H9 (cell line): ENCODE data around the gene TMEM61. TPM values are rescaled to one million over a fixed set of nuclear protein-coding genes. Genes with fewer than 3 reads are reported as not detected.

ENCODE experiments used
- DNase-seq: peaks from one replicate; pipeline ENCODE4 v3.0.0-alpha.2; 2017
- H2AFZ ChIP-seq: one replicate; pipeline ENCODE4 v1.6.1; 2013; ENCODE audit warnings: mild to moderate bottlenecking, low read length, control low read depth, moderate library complexity
- H2AK5ac ChIP-seq: 2 replicates; pipeline ENCODE4 v1.6.1; 2013; ENCODE audit warnings: low read length, control low read depth, mixed read lengths; ENCODE audit not compliant: insufficient read length
- H2BK120ac ChIP-seq: one replicate; pipeline ENCODE4 v1.6.1; 2013; ENCODE audit warnings: low read depth, mild to moderate bottlenecking, low read length, control low read depth, inconsistent platforms; ENCODE audit not compliant: poor library complexity, severe bottlenecking
- H2BK12ac ChIP-seq: 2 replicates; pipeline ENCODE4 v1.6.1; 2013; ENCODE audit warnings: low read length, control low read depth, mixed read lengths, low read depth; ENCODE audit not compliant: insufficient read length
- H2BK15ac ChIP-seq: 2 replicates; pipeline ENCODE4 v1.6.1; 2013; ENCODE audit warnings: low read depth, low read length, control low read depth
- H2BK20ac ChIP-seq: one replicate; pipeline ENCODE4 v1.6.1; 2013; ENCODE audit warnings: low read depth, mild to moderate bottlenecking, low read length, control low read depth, inconsistent platforms; ENCODE audit not compliant: poor library complexity, severe bottlenecking
- H2BK5ac ChIP-seq: 2 replicates; pipeline ENCODE4 v1.6.1; 2013; ENCODE audit warnings: low read length, control low read depth, mixed read lengths; ENCODE audit not compliant: insufficient read length
- H3K14ac ChIP-seq: 2 replicates; pipeline ENCODE4 v1.6.1; 2013; ENCODE audit warnings: low read length, control low read depth; ENCODE audit not compliant: insufficient read depth
- H3K18ac ChIP-seq: 2 replicates; pipeline ENCODE4 v1.6.1; 2013; ENCODE audit warnings: low read depth, mild to moderate bottlenecking, mixed read lengths, low read length, control low read depth; ENCODE audit not compliant: insufficient read length
- H3K23ac ChIP-seq: 2 replicates; pipeline ENCODE4 v1.6.1; 2013; ENCODE audit warnings: low read length, control low read depth, mixed read lengths, low read depth; ENCODE audit not compliant: insufficient read length
- H3K23me2 ChIP-seq: 2 replicates; pipeline ENCODE4 v1.6.1; 2013; ENCODE audit warnings: low read depth, mild to moderate bottlenecking, mixed read lengths, low read length, control low read depth; ENCODE audit not compliant: insufficient read length, poor library complexity, severe bottlenecking
- H3K27ac ChIP-seq: 2 replicates; pipeline ENCODE4 v1.5.1; 2013; ENCODE audit warnings: low read length, control low read depth, mixed read lengths, low read depth; ENCODE audit not compliant: insufficient read length
- H3K27me3 ChIP-seq: 2 replicates; pipeline ENCODE4 v1.6.1; 2013; ENCODE audit warnings: low read length, control low read depth, inconsistent platforms; ENCODE audit not compliant: insufficient read depth
- H3K4ac ChIP-seq: 2 replicates; pipeline ENCODE4 v1.6.1; 2013; ENCODE audit warnings: low read depth, mild to moderate bottlenecking, control low read depth, inconsistent platforms, low read length, moderate library complexity
- H3K4me1 ChIP-seq: 2 replicates; pipeline ENCODE4 v1.6.1; 2013; ENCODE audit warnings: low read length, control low read depth, inconsistent platforms; ENCODE audit not compliant: insufficient read depth
- H3K4me2 ChIP-seq: 2 replicates; pipeline ENCODE4 v1.6.1; 2013; ENCODE audit warnings: low read length, control low read depth, mixed read lengths; ENCODE audit not compliant: insufficient read length, insufficient read depth
- H3K56ac ChIP-seq: 2 replicates; pipeline ENCODE4 v1.6.1; 2013; ENCODE audit warnings: low read depth, mild to moderate bottlenecking, mixed read lengths, low read length, control low read depth; ENCODE audit not compliant: insufficient read length
- H3K79me1 ChIP-seq: 2 replicates; pipeline ENCODE4 v1.6.1; 2013; ENCODE audit warnings: low read depth, mild to moderate bottlenecking, moderate library complexity, low read length, control low read depth, inconsistent platforms; ENCODE audit not compliant: insufficient read depth, poor library complexity, severe bottlenecking
- H3K79me2 ChIP-seq: 2 replicates; pipeline ENCODE4 v1.6.1; 2013; ENCODE audit warnings: low read length, control low read depth, inconsistent platforms; ENCODE audit not compliant: insufficient read depth
- H3K9ac ChIP-seq: 2 replicates; pipeline ENCODE4 v1.6.1; 2013; ENCODE audit warnings: low read length, control low read depth, mixed read lengths; ENCODE audit not compliant: insufficient read length; ENCODE audit errors: extremely low read depth
- H3K9me3 ChIP-seq: one replicate; pipeline ENCODE4 v1.6.1; 2013; ENCODE audit warnings: low read depth, low read length, inconsistent platforms; ENCODE audit not compliant: control insufficient read depth
- H3T11ph ChIP-seq: one replicate; pipeline ENCODE4 v1.6.1; 2013; ENCODE audit warnings: mild to moderate bottlenecking, low read length, control low read depth, inconsistent platforms
- H4K20me1 ChIP-seq: one replicate; pipeline ENCODE4 v1.6.1; 2013; ENCODE audit not compliant: control insufficient read depth, insufficient read length, insufficient read depth
- H4K5ac ChIP-seq: 2 replicates; pipeline ENCODE4 v1.6.1; 2013; ENCODE audit warnings: low read depth, mild to moderate bottlenecking, mixed read lengths, low read length, control low read depth; ENCODE audit not compliant: insufficient read length
- H4K8ac ChIP-seq: replicated peaks from 2 replicates; pipeline ENCODE4 v1.6.1; 2013; ENCODE audit warnings: low read length, control low read depth, mixed read lengths, low read depth; ENCODE audit not compliant: insufficient read length
- H4K91ac ChIP-seq: 2 replicates; pipeline ENCODE4 v1.6.1; 2013; ENCODE audit warnings: low read depth, mild to moderate bottlenecking, moderate library complexity, mixed read lengths, low read length, control low read depth; ENCODE audit not compliant: insufficient read length
- H3K27ac Mint-ChIP-seq, 3 experiments: 2 replicates in 2 of 3; 3 replicates in 1 of 3; pipeline ENCODE4 v1.8.0; 2020 to 2021; ENCODE audit warnings: mixed read lengths in 3 of 3, mild to moderate bottlenecking in 1 of 3, moderate library complexity in 1 of 3
- H3K27me3 Mint-ChIP-seq: 2 replicates; pipeline ENCODE4 v1.8.0; 2021; ENCODE audit warnings: low read depth, mild to moderate bottlenecking, moderate library complexity, mixed read lengths
- H3K36me3 Mint-ChIP-seq, 3 experiments: 2 replicates in 2 of 3; 3 replicates in 1 of 3; pipeline ENCODE4 v1.8.0; 2020 to 2021; ENCODE audit warnings: low read depth in 3 of 3, mixed read lengths in 3 of 3; ENCODE audit not compliant: insufficient read depth in 1 of 3
- H3K4me1 Mint-ChIP-seq, 2 experiments: 2 replicates each; pipeline ENCODE4 v1.8.0; 2020; ENCODE audit warnings: mixed read lengths in 2 of 2
- H3K4me3 Mint-ChIP-seq, 2 experiments: 2 replicates in 1 of 2; 3 replicates in 1 of 2; pipeline ENCODE4 v1.8.0; 2020 to 2021; ENCODE audit warnings: mild to moderate bottlenecking in 2 of 2, mixed read lengths in 2 of 2, moderate library complexity in 1 of 2
- H3K9me3 Mint-ChIP-seq, 2 experiments: 2 replicates in 1 of 2; 3 replicates in 1 of 2; pipeline ENCODE4 v1.8.0; 2020; ENCODE audit warnings: mild to moderate bottlenecking in 2 of 2, mixed read lengths in 2 of 2, moderate library complexity in 1 of 2
- WGBS: extraction: QIAGEN DNeasy Blood & Tissue Kit; methylation state at CpG from one replicate; pipeline ENCODE4 v1.1.7; 2013; ENCODE audit warnings: missing lambda C conversion rate, low lambda C conversion rate, mixed read lengths; ENCODE audit not compliant: insufficient read length; ENCODE audit errors: extremely low coverage; 5-methylcytosine and 5-hydroxymethylcytosine counted together
- total RNA-seq: library from RNA; stranded (reverse); gene quantifications from 2 replicates; pipeline ENCODE4 v1.2.1, GENCODE V29; 2021
- TF ChIP-seq, protein P1 (sequence below): fragments of 200-600 bp; sonication (generic); conservative IDR thresholded peaks from 3 replicates; pipeline ENCODE4 v1.8.0; 2021; ENCODE audit warnings: antibody characterized with exemption, mild to moderate bottlenecking

Gene TMEM61
- total RNA-seq, 1 experiment from 2014 or later: 0.61 TPM

GRCh38 chr1:54942976-54943375, 37.5 kb upstream of the TMEM61 start:
- Histone ChIP-seq H3K79me1 (no peaks in the 10 kb centered on the region), H2BK20ac (no peak overlapping the region), H3K27me3 (no peaks in the 10 kb centered on the region), H2AK5ac (no peak overlapping the region), H3K4ac (no peak overlapping the region), H3K4me2 (no peak overlapping the region), H3T11ph (no peak overlapping the region), H3K27ac (no peak overlapping the region), H3K9me3 (no peaks in the 10 kb centered on the region), H3K4me1 (peaks cover 4% of the 10 kb centered on the region; the same call in 1 of the 2 replicates), H2BK12ac (no peak overlapping the region), H4K91ac (no peak overlapping the region), H2AFZ (no peak overlapping the region), H3K23me2 (no peaks in the 10 kb centered on the region), H3K18ac (no peak overlapping the region), H2BK5ac (no peak overlapping the region), H3K9ac (no peak overlapping the region), H3K79me2 (no peaks in the 10 kb centered on the region), H4K5ac (no peak overlapping the region), H3K56ac (no peak overlapping the region), H4K8ac (no peak overlapping the region), H2BK120ac (no peak overlapping the region), H3K23ac (no peak overlapping the region), H3K14ac (no peak overlapping the region), H2BK15ac (no peak overlapping the region), H4K20me1 (no peaks in the 10 kb centered on the region)
- no peak for DNase-seq
- Mint-ChIP-seq H3K27ac (no peak overlapping the region), H3K4me3 (no peak overlapping the region), H3K27me3 (peaks cover 19% of the 10 kb centered on the region), H3K4me1 (peaks cover 17 to 24% of the 10 kb centered on the region in 2 experiments), H3K36me3 (peaks cover 0 to 6% (median 0%) of the 10 kb centered on the region in 3 experiments; a peak in 2 of 7 replicates), H3K9me3 (peaks cover 6% of the 10 kb centered on the region in 2 experiments; a peak in 3 of 5 replicates)
- no CpG with 5 or more reads among the region's 4 CpGs for WGBS
- TF ChIP-seq, protein P1, sequence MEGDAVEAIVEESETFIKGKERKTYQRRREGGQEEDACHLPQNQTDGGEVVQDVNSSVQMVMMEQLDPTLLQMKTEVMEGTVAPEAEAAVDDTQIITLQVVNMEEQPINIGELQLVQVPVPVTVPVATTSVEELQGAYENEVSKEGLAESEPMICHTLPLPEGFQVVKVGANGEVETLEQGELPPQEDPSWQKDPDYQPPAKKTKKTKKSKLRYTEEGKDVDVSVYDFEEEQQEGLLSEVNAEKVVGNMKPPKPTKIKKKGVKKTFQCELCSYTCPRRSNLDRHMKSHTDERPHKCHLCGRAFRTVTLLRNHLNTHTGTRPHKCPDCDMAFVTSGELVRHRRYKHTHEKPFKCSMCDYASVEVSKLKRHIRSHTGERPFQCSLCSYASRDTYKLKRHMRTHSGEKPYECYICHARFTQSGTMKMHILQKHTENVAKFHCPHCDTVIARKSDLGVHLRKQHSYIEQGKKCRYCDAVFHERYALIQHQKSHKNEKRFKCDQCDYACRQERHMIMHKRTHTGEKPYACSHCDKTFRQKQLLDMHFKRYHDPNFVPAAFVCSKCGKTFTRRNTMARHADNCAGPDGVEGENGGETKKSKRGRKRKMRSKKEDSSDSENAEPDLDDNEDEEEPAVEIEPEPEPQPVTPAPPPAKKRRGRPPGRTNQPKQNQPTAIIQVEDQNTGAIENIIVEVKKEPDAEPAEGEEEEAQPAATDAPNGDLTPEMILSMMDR: no peak
